Measurements from ENCODE around the gene LGI4.

Gene LGI4

GRCh38 chr19:35081201-35081600 lies 53.7 kb downstream of the LGI4 start:
- DNase-seq = no peak

GRCh38 chr19:35080613-35081170 lies 54.2 kb downstream of the LGI4 start:
- DNase-seq = no peak

GRCh38 chr19:35079826-35080225 lies 55.0 kb downstream of the LGI4 start:
- DNase-seq = no peak

GRCh38 chr19:35077411-35078223 lies 57.2 kb downstream of the LGI4 start:
- no peak for DNase-seq

GRCh38 chr19:35076657-35077056 lies 58.2 kb downstream of the LGI4 start:
- no peak for DNase-seq

GRCh38 chr19:35076026-35076370 lies 58.9 kb downstream of the LGI4 start:
- DNase-seq = no peak

- DNase-seq = no peak
Measured at GRCh38 chr19:35075202-35076025, 59.4 kb downstream of the LGI4 start.

Data from NCI-H1694 (cell line).